CD4-positive, alpha-beta T cell treated with Interleukin-17A for 4 hours (primary cell): Measurements from ENCODE around the gene KRT6C.
"Not testable (repeated sequence)": the region's sequence is repeated elsewhere in the genome, so short reads cannot be mapped to it uniquely, and the experiment has no call there.

ENCODE experiments used
- DNase-seq: peaks from one replicate; pipeline ENCODE4 v3.0.0-alpha.2; 2020; ENCODE audit warnings: mixed read lengths

Gene KRT6C

GRCh38 chr12:52473768-52474167 lies at the start of gene KRT6C:
TSS of gene KRT6C (minus strand) at chr12:52473805. CDS start at chr12:52473737, 68 bp downstream.
- DNase-seq = no peak

- DNase-seq = no peak
Observed at GRCh38 chr12:52522346-52523011, 48.9 kb upstream of the KRT6C start.

GRCh38 chr12:52521568-52522266 lies 48.1 kb upstream of the KRT6C start:
- DNase-seq = no peak

GRCh38 chr12:52521175-52521567 lies 47.6 kb upstream of the KRT6C start:
- DNase-seq = no peak

GRCh38 chr12:52519826-52520662 lies 46.4 kb upstream of the KRT6C start, which contains the start of gene KRT5:
TSS of gene KRT5 (minus strand) at chr12:52520394. CDS start at chr12:52520296, 98 bp downstream.
- DNase-seq = no peak

- DNase-seq = no peak
Observed at GRCh38 chr12:52519387-52519703, 45.7 kb upstream of the KRT6C start.

- no peak for DNase-seq
Observed at GRCh38 chr12:52518574-52519386, 45.2 kb upstream of the KRT6C start.

GRCh38 chr12:52517888-52518287 lies 44.3 kb upstream of the KRT6C start:
- DNase-seq = no peak

GRCh38 chr12:52517005-52517835 lies 43.6 kb upstream of the KRT6C start:
- no peak for DNase-seq

- no peak for DNase-seq
Observed at GRCh38 chr12:52515927-52516831, 42.6 kb upstream of the KRT6C start.

GRCh38 chr12:52515319-52515646 lies 41.7 kb upstream of the KRT6C start:
- no peak for DNase-seq

- no peak for DNase-seq
Observed at GRCh38 chr12:52514471-52515318, 41.1 kb upstream of the KRT6C start.

GRCh38 chr12:52513736-52514135 lies 40.1 kb upstream of the KRT6C start:
- no peak for DNase-seq

- no peak for DNase-seq
Observed at GRCh38 chr12:52508211-52508610, 34.6 kb upstream of the KRT6C start.

- no peak for DNase-seq
Observed at GRCh38 chr12:52506858-52507715, 33.5 kb upstream of the KRT6C start.

GRCh38 chr12:52502877-52503276 lies 29.3 kb upstream of the KRT6C start:
- no peak for DNase-seq

- DNase-seq = no peak
Observed at GRCh38 chr12:52501490-52501889, 27.9 kb upstream of the KRT6C start.

GRCh38 chr12:52500574-52500973 lies 27.0 kb upstream of the KRT6C start:
- DNase-seq = not testable (repeated sequence)
